Prostate gland (tissue), 2 donors: Measurements from ENCODE around the gene TAS2R39.

ENCODE experiments used
- CTCF ChIP-seq, 4 experiments: fragments of 200-600 bp in 2 of 4; fragments of 450-650 bp in 2 of 4; sonication (generic) in 2 of 4; IDR thresholded peaks; 1 replicate in 3 of 4; 2 replicates in 1 of 4; pipeline ENCODE4 v1.5.1; 2016 to 2019; ENCODE audit warnings: antibody characterized with exemption in 4 of 4, mild to moderate bottlenecking in 2 of 4, moderate library complexity in 2 of 4
- POLR2A ChIP-seq: fragments of 450-650 bp; IDR thresholded peaks from one replicate; pipeline ENCODE4 v1.6.1; 2016; ENCODE audit warnings: antibody characterized with exemption, mild to moderate bottlenecking

- no peak for TF ChIP-seq CTCF (IDR thresholded peaks at IDR 0.05)
- no peak for TF ChIP-seq POLR2A
Observed at GRCh38 chr7:143223784-143224183, 40.6 kb downstream of the TAS2R39 start.
